ENCODE measurements around the gene HK2. TPM values are rescaled to one million over a fixed set of nuclear protein-coding genes. Genes with fewer than 3 reads are reported as not detected.

Gene HK2
- total RNA-seq, 5 donors from 2014 or later (not counting 1 experiment from before 2014, with no cell fraction given) = 8.6 to 14.4 (median 10.6) TPM

DNA sequence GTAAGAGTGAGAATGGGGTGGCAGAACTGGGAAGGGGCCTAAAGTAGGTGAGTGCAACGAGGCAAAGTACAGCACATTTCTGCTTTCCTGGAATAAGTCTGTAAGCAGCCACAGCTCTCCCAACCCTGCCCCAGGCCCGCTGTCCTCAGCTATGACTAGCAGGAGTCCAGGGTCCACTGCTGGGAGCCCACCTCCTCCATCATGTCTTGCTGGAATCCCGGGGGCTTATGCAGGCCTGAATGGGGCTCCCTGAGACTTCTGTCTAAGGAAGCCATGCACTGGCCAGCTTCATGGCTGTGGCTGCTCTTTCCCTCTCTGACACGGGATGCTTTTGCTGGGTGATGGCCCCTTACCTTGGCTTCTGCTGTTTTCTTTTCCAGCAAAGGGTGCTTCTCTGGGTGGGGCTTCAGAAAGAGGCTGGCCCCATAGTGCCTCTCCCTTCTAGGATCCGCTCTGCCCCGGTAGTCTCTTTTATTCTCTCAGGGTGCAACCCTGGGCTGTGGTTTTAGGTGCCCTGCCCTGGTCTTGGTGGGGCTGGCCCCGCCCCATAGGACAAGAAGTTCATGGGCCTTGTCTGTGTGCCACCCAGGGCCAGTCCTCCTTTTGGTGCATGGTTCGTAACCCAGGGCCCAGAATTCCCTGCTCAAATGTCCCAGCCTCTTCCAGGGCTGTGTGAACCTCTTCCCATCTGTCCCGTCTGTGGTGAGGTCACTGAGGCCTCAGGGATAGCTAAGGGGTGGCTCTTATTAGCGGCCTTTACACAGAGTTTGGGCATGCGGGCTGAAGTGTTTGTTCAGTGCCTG is 90.7 kb downstream of the HK2 start:
- Histone ChIP-seq H3K9me3 (no peaks in the 10 kb centered on the region), H3K27me3 (replicated peaks in 1 of 2; ENCODE audit: control insufficient read depth in 2 of 2, extremely low read depth in 1 of 2, insufficient read depth in 2 of 2, low read length in 1 of 2) (peaks cover 0 to 6% of the 10 kb centered on the region in 2 experiments), H3K4me3 (ENCODE audit: control insufficient read depth in 1 of 2, extremely low read depth in 1 of 2, low read length in 1 of 2) (no peak overlapping the region), H3K27ac (ENCODE audit: low read length) (no peak overlapping the region), H3K4me1 (ENCODE audit: control insufficient read depth in 1 of 2, extremely low read depth in 1 of 2, insufficient read depth in 2 of 2, low read length in 2 of 2) (peaks cover 0 to 5% of the 10 kb centered on the region in 2 experiments), H3K36me3 (ENCODE audit: control insufficient read depth in 2 of 2, extremely low read depth in 1 of 2, insufficient read depth in 1 of 2, low read length in 1 of 2) (no peaks in the 10 kb centered on the region)
- DNase-seq (no peak), ATAC-seq (replicated peaks in 1 of 4) (peak in 1 of 4 experiments; percentile 16)
- Mint-ChIP-seq H3K9me3 (peaks cover 0 to 5% (median 0%) of the 10 kb centered on the region in 3 donors), H3K4me1 (peaks cover 0 to 1% (median 0%) of the 10 kb centered on the region in 3 donors), H3K4me3 (no peak overlapping the region), H3K27me3 (peaks cover under 1 to 13% of the 10 kb centered on the region in 2 donors), H3K27ac (no peak overlapping the region), H3K36me3 (no peaks in the 10 kb centered on the region)
- WGBS (ENCODE audit: insufficient coverage) = 71% methylated on average over 5 of the region's 11 CpGs
- POLR2A ChIA-PET = no interaction called here
- CTCF ChIA-PET = interaction anchor here in 1 of 2 donors (0.5 kb wide), 1 partner anchor 17 kb away, joined by 3 read pairs; no protein-coding TSS in a partner anchor

DNA sequence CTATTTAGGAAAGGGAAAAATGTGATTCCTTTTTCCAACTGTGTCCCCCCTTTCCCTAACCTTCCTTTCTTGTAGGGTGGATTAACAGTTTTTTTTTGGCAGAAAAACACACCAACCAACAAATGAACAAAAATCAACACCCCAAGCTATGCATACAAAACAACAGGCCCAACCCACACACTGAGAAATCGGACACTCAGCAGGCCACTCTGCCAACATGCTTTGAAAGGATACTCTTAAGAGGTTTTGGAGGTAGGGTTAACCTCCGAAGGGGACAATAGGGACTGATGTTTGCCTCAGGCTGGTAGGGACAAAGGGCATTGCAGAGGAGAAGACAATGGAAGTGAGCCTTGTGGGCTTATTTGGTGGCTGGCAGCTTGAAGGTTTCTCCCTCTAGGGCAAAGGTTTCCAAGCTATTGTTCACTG is 91.4 kb downstream of the HK2 start:
- no peak overlapping the region for H3K4me3 ChIP-seq (ENCODE audit: control insufficient read depth in 1 of 2, extremely low read depth in 1 of 2, low read length in 1 of 2)
- CTCF ChIA-PET = no interaction called here
- POLR2A ChIA-PET = interaction anchor here in 1 of 2 donors (0.6 kb wide), 1 partner anchor 32 kb away, joined by 3 read pairs; no protein-coding TSS in a partner anchor

DNA sequence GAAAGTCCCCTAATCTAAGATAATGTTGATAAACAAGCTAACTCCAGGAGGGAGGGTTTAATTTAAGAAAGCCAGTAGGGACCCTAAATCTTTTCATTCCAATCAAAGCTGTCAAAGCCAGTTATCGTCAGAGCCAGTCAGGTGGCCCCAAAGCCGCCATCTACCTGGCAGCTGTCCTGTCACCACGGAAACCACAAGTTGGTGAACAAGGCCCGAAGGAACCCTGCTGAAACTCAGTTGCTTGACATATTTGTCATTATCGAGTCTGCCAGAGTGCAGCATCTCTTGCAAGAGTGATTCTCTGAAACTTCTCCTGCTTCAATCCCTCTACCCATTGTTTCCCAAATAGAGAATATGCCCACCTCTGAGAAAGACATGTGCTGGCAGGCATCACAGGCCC is 93.7 kb downstream of the HK2 start:
- ATAC-seq (replicated peaks in 1 of 4) (no peak), DNase-seq (no peak)
- Mint-ChIP-seq H3K27me3 (peaks cover 0 to 15% of the 10 kb centered on the region in 2 donors), H3K9me3 (peaks cover 0 to 5% (median 0%) of the 10 kb centered on the region in 3 donors), H3K4me1 (no peaks in the 10 kb centered on the region), H3K27ac (no peak overlapping the region), H3K4me3 (no peak overlapping the region), H3K36me3 (no peaks in the 10 kb centered on the region)
- Histone ChIP-seq H3K4me3 (ENCODE audit: control insufficient read depth in 1 of 2, extremely low read depth in 1 of 2, low read length in 1 of 2) (no peak overlapping the region), H3K36me3 (ENCODE audit: control insufficient read depth in 2 of 2, extremely low read depth in 1 of 2, insufficient read depth in 1 of 2, low read length in 1 of 2) (no peaks in the 10 kb centered on the region), H3K9me3 (no peaks in the 10 kb centered on the region), H3K4me1 (ENCODE audit: control insufficient read depth in 1 of 2, extremely low read depth in 1 of 2, insufficient read depth in 2 of 2, low read length in 2 of 2) (no peaks in the 10 kb centered on the region), H3K27me3 (replicated peaks in 1 of 2; ENCODE audit: control insufficient read depth in 2 of 2, extremely low read depth in 1 of 2, insufficient read depth in 2 of 2, low read length in 1 of 2) (no peaks in the 10 kb centered on the region), H3K27ac (ENCODE audit: low read length) (no peak overlapping the region)
- CTCF ChIA-PET = no interaction called here
- POLR2A ChIA-PET = no interaction called here
- WGBS (ENCODE audit: insufficient coverage) = 25% methylated on average over 2 of the region's 5 CpGs

More for the DNA sequence above, 91.4 kb downstream of the HK2 start:
- Mint-ChIP-seq H3K4me1 (no peaks in the 10 kb centered on the region), H3K36me3 (no peaks in the 10 kb centered on the region), H3K4me3 (no peak overlapping the region), H3K9me3 (peaks cover 0 to 5% (median 0%) of the 10 kb centered on the region in 3 donors), H3K27me3 (peaks cover 0 to 11% of the 10 kb centered on the region in 2 donors), H3K27ac (no peak overlapping the region)
- no peak for DNase-seq
- Histone ChIP-seq H3K27me3 (replicated peaks in 1 of 2; ENCODE audit: control insufficient read depth in 2 of 2, extremely low read depth in 1 of 2, insufficient read depth in 2 of 2, low read length in 1 of 2) (peaks cover 0 to under 1% of the 10 kb centered on the region in 2 experiments), H3K9me3 (no peaks in the 10 kb centered on the region), H3K27ac (ENCODE audit: low read length) (no peak overlapping the region), H3K4me1 (ENCODE audit: control insufficient read depth in 1 of 2, extremely low read depth in 1 of 2, insufficient read depth in 2 of 2, low read length in 2 of 2) (no peaks in the 10 kb centered on the region), H3K36me3 (ENCODE audit: control insufficient read depth in 2 of 2, extremely low read depth in 1 of 2, insufficient read depth in 1 of 2, low read length in 1 of 2) (no peaks in the 10 kb centered on the region)
- WGBS (ENCODE audit: insufficient coverage) = 100% methylated on average over 1 of the region's 2 CpGs
- ATAC-seq (replicated peaks in 1 of 4) = no peak

DNA sequence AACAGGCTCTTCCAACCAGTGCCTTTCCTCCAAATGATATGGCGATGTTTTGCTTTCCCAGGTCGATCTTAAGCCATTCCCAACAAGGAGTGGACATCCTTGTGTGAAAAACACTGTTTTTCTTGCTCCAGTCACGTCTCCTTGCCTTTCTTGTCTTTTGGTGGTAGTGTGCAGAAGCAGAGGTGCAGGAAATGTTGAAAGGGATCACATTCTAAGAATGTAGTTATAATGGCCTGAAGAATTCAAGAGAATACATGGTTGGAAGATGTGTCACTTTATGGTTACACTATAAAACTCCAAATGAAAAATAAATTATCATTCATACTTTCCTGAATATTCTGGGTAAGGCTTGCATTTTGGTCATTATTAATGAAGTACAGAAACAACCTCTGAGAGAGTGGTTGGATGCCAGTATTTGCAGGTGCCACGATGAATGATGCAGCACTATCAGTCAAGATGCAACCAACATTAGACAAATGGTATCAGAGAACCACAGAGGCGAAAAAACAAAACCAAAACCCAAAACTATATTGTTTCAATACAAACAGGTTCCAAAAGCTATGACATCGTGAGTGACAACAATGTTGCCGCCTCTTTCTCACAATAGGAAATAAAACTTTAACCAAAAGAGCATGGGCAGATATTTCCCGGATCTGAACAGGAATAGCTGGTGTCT is 97.0 kb downstream of the HK2 start:
- ChIA-PET POLR2A (no interaction called here), CTCF (no interaction called here)
- no peak overlapping the region for H3K27ac Mint-ChIP-seq
- Histone ChIP-seq H3K36me3 (ENCODE audit: control insufficient read depth in 2 of 2, extremely low read depth in 1 of 2, insufficient read depth in 1 of 2, low read length in 1 of 2) (no peaks in the 10 kb centered on the region), H3K4me1 (ENCODE audit: control insufficient read depth in 1 of 2, extremely low read depth in 1 of 2, insufficient read depth in 2 of 2, low read length in 2 of 2) (no peaks in the 10 kb centered on the region), H3K27me3 (replicated peaks in 1 of 2; ENCODE audit: control insufficient read depth in 2 of 2, extremely low read depth in 1 of 2, insufficient read depth in 2 of 2, low read length in 1 of 2) (no peaks in the 10 kb centered on the region), H3K4me3 (ENCODE audit: control insufficient read depth in 1 of 2, extremely low read depth in 1 of 2, low read length in 1 of 2) (no peak overlapping the region), H3K27ac (ENCODE audit: low read length) (no peak overlapping the region), H3K9me3 (no peaks in the 10 kb centered on the region)
- peaks cover 0 to 29% of the 10 kb centered on the region in 2 donors for H3K27me3 Mint-ChIP-seq
- DNase-seq (no peak), ATAC-seq (replicated peaks in 1 of 4) (no peak)
- WGBS (ENCODE audit: insufficient coverage) = 60% methylated on average over 3 of the region's 8 CpGs
- peaks cover 0 to 5% (median 0%) of the 10 kb centered on the region in 3 donors for H3K9me3 Mint-ChIP-seq
- no peak overlapping the region for H3K4me3 Mint-ChIP-seq
- no peaks in the 10 kb centered on the region for H3K4me1 Mint-ChIP-seq
- H3K36me3 Mint-ChIP-seq = no peaks in the 10 kb centered on the region

DNA sequence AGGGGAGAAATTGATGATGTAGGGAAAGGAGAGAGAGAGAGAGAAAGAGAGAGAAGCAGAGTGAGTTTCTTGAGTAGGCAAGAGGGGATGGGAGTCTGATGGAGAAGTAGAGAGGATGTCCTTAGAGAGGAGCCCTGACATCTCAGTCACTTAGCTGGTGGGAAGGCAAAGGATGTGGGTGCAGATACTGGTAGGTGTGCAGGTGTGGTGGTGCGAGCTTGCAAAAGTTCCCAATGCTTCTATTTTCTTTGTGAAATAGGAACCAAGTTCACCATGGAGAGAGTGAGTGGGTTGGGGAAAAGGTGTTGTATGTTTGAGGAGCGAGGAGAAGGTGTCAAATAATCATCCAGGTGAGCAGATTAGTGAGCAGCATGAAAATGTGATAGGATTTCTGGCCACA is 98.0 kb downstream of the HK2 start:
- Mint-ChIP-seq H3K27me3 (peaks cover 0 to 31% of the 10 kb centered on the region in 2 donors), H3K4me3 (no peak overlapping the region), H3K4me1 (no peaks in the 10 kb centered on the region), H3K27ac (no peak overlapping the region), H3K9me3 (peaks cover 0 to 5% (median 0%) of the 10 kb centered on the region in 3 donors), H3K36me3 (no peaks in the 10 kb centered on the region)
- WGBS (ENCODE audit: insufficient coverage) = 40% methylated on average over 2 of the region's 2 CpGs
- no peaks in the 10 kb centered on the region for H3K27me3 ChIP-seq (replicated peaks in 1 of 2; ENCODE audit: control insufficient read depth in 2 of 2, extremely low read depth in 1 of 2, insufficient read depth in 2 of 2, low read length in 1 of 2)
- DNase-seq (no peak), ATAC-seq (replicated peaks in 1 of 4) (no peak)
- H3K36me3 ChIP-seq (ENCODE audit: control insufficient read depth in 2 of 2, extremely low read depth in 1 of 2, insufficient read depth in 1 of 2, low read length in 1 of 2) = no peaks in the 10 kb centered on the region
- no peak overlapping the region for H3K4me3 ChIP-seq (ENCODE audit: control insufficient read depth in 1 of 2, extremely low read depth in 1 of 2, low read length in 1 of 2)
- POLR2A ChIA-PET = interaction anchor here in 1 of 2 donors (0.5 kb wide), 1 partner anchor 32 kb away, joined by 3 read pairs; no protein-coding TSS in a partner anchor
- CTCF ChIA-PET = interaction anchor here in 1 of 2 donors (0.6 kb wide), 1 partner anchor 57 kb away, joined by 3 read pairs; no protein-coding TSS in a partner anchor
- no peaks in the 10 kb centered on the region for H3K9me3 ChIP-seq
- H3K27ac ChIP-seq (ENCODE audit: low read length) = no peak overlapping the region
- H3K4me1 ChIP-seq (ENCODE audit: control insufficient read depth in 1 of 2, extremely low read depth in 1 of 2, insufficient read depth in 2 of 2, low read length in 2 of 2) = no peaks in the 10 kb centered on the region

DNA sequence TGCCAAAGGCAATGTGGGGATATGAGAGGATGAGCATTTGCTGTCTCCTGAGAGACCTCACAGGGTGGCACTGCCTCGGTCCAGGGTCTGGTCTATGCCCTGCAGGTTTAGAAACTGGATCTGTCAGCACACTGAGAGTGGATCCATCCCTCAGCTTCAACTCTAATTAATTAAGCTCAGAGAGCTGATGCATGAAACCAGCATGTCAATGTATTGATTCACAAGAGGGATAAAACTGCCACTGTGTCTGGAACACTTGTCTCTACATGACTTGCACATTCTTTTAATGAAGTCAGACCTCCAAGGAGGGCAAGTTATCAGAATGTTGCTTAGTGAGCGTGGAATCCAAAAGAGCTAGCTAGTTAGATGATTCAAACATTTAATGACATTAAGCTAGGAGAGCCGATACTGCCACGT is 102.1 kb downstream of the HK2 start:
- ChIA-PET POLR2A (no interaction called here), CTCF (no interaction called here)
- Histone ChIP-seq H3K36me3 (ENCODE audit: control insufficient read depth in 2 of 2, extremely low read depth in 1 of 2, insufficient read depth in 1 of 2, low read length in 1 of 2) (no peaks in the 10 kb centered on the region), H3K27ac (ENCODE audit: low read length) (no peak overlapping the region), H3K4me3 (ENCODE audit: control insufficient read depth in 1 of 2, extremely low read depth in 1 of 2, low read length in 1 of 2) (no peak overlapping the region), H3K27me3 (replicated peaks in 1 of 2; ENCODE audit: control insufficient read depth in 2 of 2, extremely low read depth in 1 of 2, insufficient read depth in 2 of 2, low read length in 1 of 2) (no peaks in the 10 kb centered on the region), H3K4me1 (ENCODE audit: control insufficient read depth in 1 of 2, extremely low read depth in 1 of 2, insufficient read depth in 2 of 2, low read length in 2 of 2) (no peaks in the 10 kb centered on the region), H3K9me3 (no peaks in the 10 kb centered on the region)
- 90% methylated on average over 3 of the region's 4 CpGs for WGBS (ENCODE audit: insufficient coverage)
- DNase-seq (no peak), ATAC-seq (replicated peaks in 1 of 4) (no peak)
- H3K27ac Mint-ChIP-seq = no peak overlapping the region
- H3K4me1 Mint-ChIP-seq = no peaks in the 10 kb centered on the region
- H3K4me3 Mint-ChIP-seq = no peak overlapping the region
- H3K36me3 Mint-ChIP-seq = no peaks in the 10 kb centered on the region
- peaks cover 0 to 29% of the 10 kb centered on the region in 2 donors for H3K27me3 Mint-ChIP-seq
- H3K9me3 Mint-ChIP-seq = no peaks in the 10 kb centered on the region

Measured in T-cell (primary cell).